ENCODE measurements around the gene TMEM203. TPM values are rescaled to one million over a fixed set of nuclear protein-coding genes. Genes with fewer than 3 reads are reported as not detected.

The TMEM203 gene
- total RNA-seq, 2 donors from 2014 or later: 35.3 to 47.8 TPM

GRCh38 chr9:137158625-137159024, 46.8 kb downstream of the TMEM203 start:
- DNase-seq (ENCODE audit: low spot score): no peak
- 38% methylated on average over 4 of the region's 4 CpGs for WGBS
- no peaks in the 10 kb centered on the region for H3K9me3 ChIP-seq
- no peak overlapping the region for H3K27ac ChIP-seq
- H3K36me3 ChIP-seq: no peaks in the 10 kb centered on the region
- peaks cover 4% of the 10 kb centered on the region for H3K27me3 ChIP-seq (replicated peaks; ENCODE audit: insufficient read depth)
- TF ChIP-seq POLR2AphosphoS5 (IDR thresholded peaks at IDR 0.05): no peak
- no peak for TF ChIP-seq CTCF (IDR thresholded peaks at IDR 0.05)
- TF ChIP-seq POLR2A (IDR thresholded peaks at IDR 0.05): no peak
- H3K4me3 ChIP-seq: no peak overlapping the region
- H3K4me1 ChIP-seq (replicated peaks): peaks cover 10% of the 10 kb centered on the region
- intact Hi-C loops (cut with DNase I): no loop called here

GRCh38 chr9:137157618-137158415, 47.6 kb downstream of the TMEM203 start:
- Histone ChIP-seq H3K4me3 (no peak overlapping the region), H3K4me1 (replicated peaks) (peaks cover 8% of the 10 kb centered on the region), H3K27me3 (replicated peaks; ENCODE audit: insufficient read depth) (peaks cover 4% of the 10 kb centered on the region), H3K9me3 (no peaks in the 10 kb centered on the region), H3K36me3 (no peaks in the 10 kb centered on the region), H3K27ac (no peak overlapping the region)
- no peak for TF ChIP-seq POLR2A (IDR thresholded peaks at IDR 0.05)
- TF ChIP-seq CTCF (IDR thresholded peaks at IDR 0.05): no peak
- TF ChIP-seq POLR2AphosphoS5 (IDR thresholded peaks at IDR 0.05): no peak
- no peak for DNase-seq (ENCODE audit: low spot score)
- intact Hi-C loops (cut with DNase I): no loop called here
- 60% methylated on average over 19 of the region's 19 CpGs for WGBS

- H3K27me3 ChIP-seq (replicated peaks; ENCODE audit: insufficient read depth): peaks cover 4% of the 10 kb centered on the region
- H3K27ac ChIP-seq: no peak overlapping the region
- TF ChIP-seq CTCF (IDR thresholded peaks at IDR 0.05): no peak
- intact Hi-C loops (cut with DNase I): no loop called here
- DNase-seq (ENCODE audit: low spot score): no peak
- H3K4me1 ChIP-seq (replicated peaks): no peaks in the 10 kb centered on the region
- 3% methylated on average over 37 of the region's 65 CpGs for WGBS
- H3K36me3 ChIP-seq: no peaks in the 10 kb centered on the region
- H3K4me3 ChIP-seq: no peak overlapping the region
- H3K9me3 ChIP-seq: no peaks in the 10 kb centered on the region
Measured at GRCh38 chr9:137156567-137157375, 48.7 kb downstream of the TMEM203 start.

Small RNA genes within 50 kb of the gene (microRNA-seq; reads per million reads assigned to microRNA genes)
- not detected for gene MIR3621

Small RNA genes within 50 kb of the gene (small RNA-seq; reads per million reads assigned to genes)
- gene MIR3621: 0 reads per million in 2 donors

Other genes with a start within 250 kb of the TMEM203 start
- 1,000 to 10,000 TPM in 1 of 2 donors, 10 to 100 TPM in 1; 59.4 to 5,242 TPM for gene PTGDS, start 228.1 kb downstream of the TMEM203 start, total RNA-seq
- 10 to 100 TPM in 1 of 2 donors, under 1 TPM in 1; 0.41 to 22.5 TPM for gene LCNL1, start 222.7 kb downstream of the TMEM203 start, total RNA-seq
- 10 to 100 TPM; 61.6 to 71.8 TPM for gene PAXX, start 213.2 kb downstream of the TMEM203 start, total RNA-seq
- 1 to 10 TPM; 4.2 to 6.7 TPM for gene CLIC3, start 209.1 kb downstream of the TMEM203 start, total RNA-seq
- gene ABCA2, start 177.4 kb downstream of the TMEM203 start, total RNA-seq: 10 to 100 TPM; 27.4 to 79.1 TPM
- under 1 TPM in 1 of 2 donors, not detected in 1; 0.57 TPM for gene FUT7, start 173.6 kb downstream of the TMEM203 start, total RNA-seq
- gene NPDC1, start 159.5 kb downstream of the TMEM203 start, total RNA-seq: 100 to 1,000 TPM; 384 to 427 TPM
- 10 to 100 TPM in 1 of 2 donors, 1 to 10 TPM in 1; 9.8 to 10.9 TPM for gene ENTPD2, start 151.6 kb downstream of the TMEM203 start, total RNA-seq
- gene SAPCD2, start 135.1 kb downstream of the TMEM203 start, total RNA-seq: 10 to 100 TPM in 1 of 2 donors, 1 to 10 TPM in 1; 7.2 to 17.2 TPM
- 10 to 100 TPM in 1 of 2 donors, 1 to 10 TPM in 1; 8.2 to 19.9 TPM for gene UAP1L1, start 128.1 kb downstream of the TMEM203 start, total RNA-seq
- gene MAN1B1, start 118.7 kb downstream of the TMEM203 start, total RNA-seq: 100 to 1,000 TPM in 1 of 2 donors, 10 to 100 TPM in 1; 67.4 to 107 TPM
- gene DPP7, start 90.9 kb downstream of the TMEM203 start, total RNA-seq: 100 to 1,000 TPM; 147 to 235 TPM
- 1 to 10 TPM in 1 of 2 donors, under 1 TPM in 1; 0.59 to 1.8 TPM for gene GRIN1, start 66.5 kb downstream of the TMEM203 start, total RNA-seq
- 100 to 1,000 TPM; 183 to 582 TPM for gene LRRC26, start 35.6 kb downstream of the TMEM203 start, total RNA-seq
- 1 to 10 TPM in 1 of 2 donors, not detected in 1; 3.1 TPM for gene TMEM210, start 33.6 kb downstream of the TMEM203 start, total RNA-seq
- gene ANAPC2, start 17.1 kb downstream of the TMEM203 start, total RNA-seq: 10 to 100 TPM; 32.5 to 64.5 TPM
- 100 to 1,000 TPM; 114 to 124 TPM for gene SSNA1, start 17.0 kb downstream of the TMEM203 start, total RNA-seq
- 10 to 100 TPM; 26.1 to 30.4 TPM for gene TPRN, start 4.9 kb downstream of the TMEM203 start, total RNA-seq
- gene NDOR1, start 52 bp upstream of the TMEM203 start, total RNA-seq: 10 to 100 TPM; 18.5 to 31.9 TPM
- 1 to 10 TPM; 3.8 to 6.2 TPM for gene RNF208, start 16.6 kb upstream of the TMEM203 start, total RNA-seq
- 1 to 10 TPM; 2.7 to 4.9 TPM for gene CYSRT1, start 19.5 kb upstream of the TMEM203 start, total RNA-seq
- gene RNF224, start 21.9 kb upstream of the TMEM203 start, total RNA-seq: not detected
- under 1 TPM in 1 of 2 donors, not detected in 1; 0.57 TPM for gene SLC34A3, start 25.3 kb upstream of the TMEM203 start, total RNA-seq
- gene TUBB4B, start 35.6 kb upstream of the TMEM203 start, total RNA-seq: 100 to 1,000 TPM; 279 to 484 TPM
- 1 to 10 TPM in 1 of 2 donors, not detected in 1; 4.2 TPM for gene STPG3, start 45.6 kb upstream of the TMEM203 start, total RNA-seq
- gene NELFB, start 49.7 kb upstream of the TMEM203 start, total RNA-seq: 10 to 100 TPM; 44.9 to 82.1 TPM
- gene TOR4A, start 72.1 kb upstream of the TMEM203 start, total RNA-seq: 1 to 10 TPM; 1.6 to 7.3 TPM
- gene NRARP, start 96.6 kb upstream of the TMEM203 start, total RNA-seq: 10 to 100 TPM; 22.4 to 24.3 TPM
- 10 to 100 TPM; 32.6 to 44.8 TPM for gene EXD3, start 217.5 kb upstream of the TMEM203 start, total RNA-seq
- 10 to 100 TPM in 1 of 2 donors, 1 to 10 TPM in 1; 7.5 to 17.1 TPM for gene NOXA1, start 217.7 kb upstream of the TMEM203 start, total RNA-seq
- 1 to 10 TPM; 1.8 TPM for gene ENTPD8, start 235.7 kb upstream of the TMEM203 start, total RNA-seq